Measurements from ENCODE around the gene PPP5C.

The PPP5C gene

DNA sequence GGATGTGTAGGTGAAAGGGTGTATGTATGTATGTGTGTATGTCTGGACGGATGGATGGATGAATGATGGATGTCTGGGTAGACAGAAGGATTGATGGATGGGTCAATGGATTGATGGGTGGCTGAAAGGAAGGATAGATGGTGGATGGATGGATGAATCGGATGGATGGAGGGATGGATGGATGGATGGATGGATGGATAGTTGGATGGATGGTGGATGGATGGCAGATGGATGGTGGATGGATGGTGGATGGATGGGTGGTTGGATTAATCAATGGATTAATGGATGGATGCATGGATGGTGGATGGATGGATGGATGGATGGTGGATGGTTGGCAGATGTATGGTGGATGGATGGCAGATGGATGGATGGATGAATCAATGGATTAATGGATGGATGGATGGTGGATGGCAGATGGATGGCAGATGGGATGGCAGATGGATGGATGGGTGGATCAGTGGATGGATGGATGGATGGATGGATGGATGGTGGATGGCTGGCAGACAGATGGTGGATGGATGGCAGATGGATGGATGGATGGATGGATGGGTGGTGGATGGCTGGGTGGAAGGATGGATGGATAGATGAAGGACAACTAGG lies 16.5 kb upstream of the PPP5C start:
- no peaks in the 10 kb centered on the region for H3K79me2 ChIP-seq (ENCODE audit: insufficient read depth, low read length)
- H3K9me2 ChIP-seq (replicated peaks; ENCODE audit: insufficient read depth, low read length) = no peaks in the 10 kb centered on the region
- no peak overlapping the region for H3K27ac ChIP-seq (ENCODE audit: low read depth, low read length)
- no peaks in the 10 kb centered on the region for H3F3A ChIP-seq (ENCODE audit: insufficient read depth)
- H3K4me3 ChIP-seq (ENCODE audit: insufficient read depth, low read length, poor library complexity, severe bottlenecking) = no peak overlapping the region
- H4K20me1 ChIP-seq (ENCODE audit: low read depth, low read length) = no peaks in the 10 kb centered on the region
- no peaks in the 10 kb centered on the region for H3K36me3 ChIP-seq (ENCODE audit: low read length)
- H3K9ac ChIP-seq (ENCODE audit: low read length) = no peak overlapping the region
- H2AFZ ChIP-seq (ENCODE audit: low read depth, low read length, severe bottlenecking) = no peak overlapping the region
- H3K9me3 ChIP-seq (ENCODE audit: insufficient read depth, low read length) = peaks cover 18% of the 10 kb centered on the region; the same call in 1 of the 2 replicates
- no peak overlapping the region for H3K4me2 ChIP-seq (ENCODE audit: low read depth, low read length, poor library complexity, severe bottlenecking)
- H3K27me3 ChIP-seq (ENCODE audit: low read length) = no peaks in the 10 kb centered on the region
- TF ChIP-seq EZH2phosphoT487 (conservative IDR thresholded peaks at IDR 0.05; ENCODE audit: low read length) (no peak), CTCF (IDR thresholded peaks at IDR 0.05; ENCODE audit: insufficient read depth, low read length, poor library complexity, severe bottlenecking) (no peak)

DNA sequence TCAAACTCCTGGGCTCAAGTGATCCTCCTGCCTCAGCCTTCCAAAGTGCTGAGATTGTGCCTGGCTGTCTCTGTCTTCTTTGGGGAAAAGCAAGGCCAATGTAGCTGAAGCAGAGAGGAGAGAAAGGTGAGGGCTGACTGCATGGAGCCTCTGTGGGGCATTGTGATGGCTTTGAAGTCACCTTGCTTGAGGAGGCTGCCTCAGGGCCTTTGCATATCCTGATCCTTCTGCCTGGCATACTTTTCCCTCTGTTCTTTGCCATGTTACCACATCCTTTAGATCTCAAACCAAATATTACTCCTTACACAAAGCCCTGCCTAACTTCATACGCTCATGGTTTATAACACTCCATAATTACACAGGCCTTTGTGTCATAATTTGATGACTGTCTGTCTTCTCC lies 9.4 kb upstream of the PPP5C start:
- no peak overlapping the region for H2AFZ ChIP-seq (ENCODE audit: low read depth, low read length, severe bottlenecking)
- H3K27me3 ChIP-seq (ENCODE audit: low read length) = no peaks in the 10 kb centered on the region
- H3K4me3 ChIP-seq (ENCODE audit: insufficient read depth, low read length, poor library complexity, severe bottlenecking) = no peak overlapping the region
- H3F3A ChIP-seq (ENCODE audit: insufficient read depth) = no peaks in the 10 kb centered on the region
- no peak overlapping the region for H3K27ac ChIP-seq (ENCODE audit: low read depth, low read length)
- H4K20me1 ChIP-seq (ENCODE audit: low read depth, low read length) = no peaks in the 10 kb centered on the region
- H3K79me2 ChIP-seq (ENCODE audit: insufficient read depth, low read length) = no peaks in the 10 kb centered on the region
- no peaks in the 10 kb centered on the region for H3K9me2 ChIP-seq (replicated peaks; ENCODE audit: insufficient read depth, low read length)
- H3K36me3 ChIP-seq (ENCODE audit: low read length) = no peaks in the 10 kb centered on the region
- TF ChIP-seq CTCF (IDR thresholded peaks at IDR 0.05; ENCODE audit: insufficient read depth, low read length, poor library complexity, severe bottlenecking) = no peak
- no peak for TF ChIP-seq EZH2phosphoT487 (conservative IDR thresholded peaks at IDR 0.05; ENCODE audit: low read length)
- no peak overlapping the region for H3K9ac ChIP-seq (ENCODE audit: low read length)
- H3K9me3 ChIP-seq (ENCODE audit: insufficient read depth, low read length) = no peaks in the 10 kb centered on the region
- H3K4me2 ChIP-seq (ENCODE audit: low read depth, low read length, poor library complexity, severe bottlenecking) = no peak overlapping the region

DNA sequence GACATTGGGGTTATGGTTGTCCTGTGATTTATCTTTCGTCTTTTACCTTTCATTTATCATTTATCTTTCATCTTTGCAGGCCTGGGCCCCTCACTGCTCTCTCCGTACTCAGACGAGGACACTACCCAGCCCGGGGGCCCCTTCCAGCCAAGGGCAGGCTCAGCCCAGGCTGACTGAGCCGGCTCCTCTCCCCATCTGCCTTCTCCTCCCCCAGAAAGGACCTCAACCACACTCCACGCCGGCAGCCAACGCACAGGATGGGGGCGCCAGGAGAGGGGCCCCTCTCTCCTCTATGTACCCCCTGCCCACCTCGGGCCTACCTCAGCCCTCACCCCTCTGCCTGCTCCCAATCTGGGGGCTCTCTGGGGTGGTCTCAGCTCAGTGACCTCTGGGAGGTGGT lies 7.4 kb upstream of the PPP5C start:
- H3K4me2 ChIP-seq (ENCODE audit: low read depth, low read length, poor library complexity, severe bottlenecking) = no peak overlapping the region
- H3K9me2 ChIP-seq (replicated peaks; ENCODE audit: insufficient read depth, low read length) = no peaks in the 10 kb centered on the region
- H3K9ac ChIP-seq (ENCODE audit: low read length) = no peak overlapping the region
- H3K27me3 ChIP-seq (ENCODE audit: low read length) = no peaks in the 10 kb centered on the region
- no peaks in the 10 kb centered on the region for H3K36me3 ChIP-seq (ENCODE audit: low read length)
- H2AFZ ChIP-seq (ENCODE audit: low read depth, low read length, severe bottlenecking) = no peak overlapping the region
- H3F3A ChIP-seq (ENCODE audit: insufficient read depth) = no peaks in the 10 kb centered on the region
- H3K79me2 ChIP-seq (ENCODE audit: insufficient read depth, low read length) = no peaks in the 10 kb centered on the region
- no peak overlapping the region for H3K27ac ChIP-seq (ENCODE audit: low read depth, low read length)
- no peaks in the 10 kb centered on the region for H3K9me3 ChIP-seq (ENCODE audit: insufficient read depth, low read length)
- H4K20me1 ChIP-seq (ENCODE audit: low read depth, low read length) = no peaks in the 10 kb centered on the region
- no peak overlapping the region for H3K4me3 ChIP-seq (ENCODE audit: insufficient read depth, low read length, poor library complexity, severe bottlenecking)
- TF ChIP-seq CTCF (IDR thresholded peaks at IDR 0.05; ENCODE audit: insufficient read depth, low read length, poor library complexity, severe bottlenecking) (no peak), EZH2phosphoT487 (conservative IDR thresholded peaks at IDR 0.05; ENCODE audit: low read length) (no peak)

Data from SU-DHL-6 (cell line).